ENCODE data around the gene LGALS3.
"Not testable (repeated sequence)": the region's sequence is repeated elsewhere in the genome, so short reads cannot be mapped to it uniquely, and the experiment has no call there.

The LGALS3 gene

DNA sequence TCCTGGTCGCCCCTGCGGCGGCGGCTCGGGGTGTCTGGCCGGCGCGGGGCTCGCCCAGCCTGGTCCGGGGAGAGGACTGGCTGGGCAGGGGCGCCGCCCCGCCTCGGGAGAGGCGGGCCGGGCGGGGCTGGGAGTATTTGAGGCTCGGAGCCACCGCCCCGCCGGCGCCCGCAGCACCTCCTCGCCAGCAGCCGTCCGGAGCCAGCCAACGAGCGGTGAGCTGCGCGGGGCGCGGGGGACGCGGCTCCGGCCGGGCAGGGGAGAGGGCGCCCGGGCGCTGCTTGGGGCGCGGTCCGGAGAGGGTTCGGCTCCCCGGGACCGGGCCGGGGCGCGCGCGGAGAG, at the start of gene LGALS3:
Gene LGALS3, plus strand, starts transcription at position 167 of the 342 bp plus-strand sequence. CDS start 8,122 bp downstream, outside the sequence.
- peak; percentile 36 for DNase-seq (ENCODE audit: low spot score)

GRCh38 chr14:55079961-55080360, 49.1 kb upstream of the LGALS3 start:
- DNase-seq (ENCODE audit: low spot score): not testable (repeated sequence)

- no peak for DNase-seq (ENCODE audit: low spot score)
These were observed 44.5 kb upstream of the LGALS3 start for GRCh38 chr14:55084401-55085059.

DNA sequence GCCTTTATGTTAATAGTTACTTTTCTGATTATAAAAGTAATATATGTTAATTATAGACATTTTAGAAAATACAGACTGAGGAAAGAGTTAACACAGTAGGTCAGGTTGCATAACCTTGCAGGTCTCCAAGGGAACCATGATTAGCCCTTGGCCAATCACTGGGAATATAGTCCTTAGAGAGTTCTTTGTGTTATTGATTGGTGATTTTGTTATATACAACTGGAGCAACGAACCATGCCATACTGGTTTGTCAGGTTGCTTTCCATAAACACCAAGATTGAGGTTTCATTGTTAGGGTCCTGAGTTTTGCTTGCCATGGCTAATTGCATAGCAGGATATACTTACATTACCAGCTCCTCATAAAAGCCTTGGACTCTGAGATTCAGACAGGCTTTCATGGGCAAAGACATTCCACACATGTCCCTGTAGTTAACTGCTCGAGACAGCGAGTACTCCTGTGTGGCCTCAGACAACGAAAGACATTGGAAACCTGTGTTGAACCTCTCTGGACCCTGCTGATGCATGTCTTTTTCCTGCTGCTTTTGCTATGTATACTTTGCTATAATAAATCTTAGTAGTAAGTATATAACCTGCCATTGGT, 43.9 kb upstream of the LGALS3 start:
- DNase-seq (ENCODE audit: low spot score): no peak

DNA sequence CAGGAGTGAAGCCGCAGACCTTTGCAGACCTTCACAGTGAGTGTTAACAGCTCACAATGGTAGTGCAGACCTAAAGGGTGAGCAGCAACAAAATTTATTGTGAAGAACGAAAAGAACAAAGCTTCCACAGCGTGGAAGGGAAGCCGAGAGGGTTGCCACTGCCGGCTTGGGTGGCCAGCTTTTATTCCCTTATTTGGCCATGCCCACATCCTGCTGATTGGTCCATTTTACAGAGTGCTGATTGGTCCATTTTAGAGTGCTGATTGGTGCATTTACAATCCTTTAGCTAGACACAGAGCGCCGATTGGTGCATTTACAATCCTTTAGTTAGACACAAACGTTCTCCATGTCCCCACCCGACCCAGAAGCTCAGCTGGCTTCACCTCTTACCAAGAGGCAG, 42.1 kb upstream of the LGALS3 start:
- DNase-seq (ENCODE audit: low spot score): no peak

- no peak for DNase-seq (ENCODE audit: low spot score)
These were observed 40.7 kb upstream of the LGALS3 start for GRCh38 chr14:55088356-55088755.

DNA sequence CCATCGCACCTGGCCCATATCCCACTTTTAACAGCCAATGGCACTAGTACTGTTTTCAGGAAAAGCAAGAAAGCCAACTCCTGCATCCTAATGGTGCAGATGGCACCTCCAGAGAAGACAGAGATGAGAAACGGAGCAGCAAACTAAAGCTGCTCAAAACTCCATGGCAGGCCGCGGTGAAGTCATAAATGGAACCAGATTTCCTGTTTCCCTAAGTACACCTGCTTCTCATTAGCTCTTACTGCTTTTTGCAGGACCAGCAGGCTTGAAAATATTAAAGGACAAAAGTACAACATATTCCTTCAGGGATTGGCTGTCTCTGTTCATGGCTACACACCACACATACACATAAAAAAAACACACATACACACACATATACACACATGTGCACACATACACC, 36.7 kb upstream of the LGALS3 start:
- DNase-seq (ENCODE audit: low spot score): no peak

- no peak for DNase-seq (ENCODE audit: low spot score)
These were observed 34.5 kb upstream of the LGALS3 start for GRCh38 chr14:55094292-55095157.

GRCh38 chr14:55097881-55098560, 31.0 kb upstream of the LGALS3 start:
- peak; percentile 41 for DNase-seq (ENCODE audit: low spot score)

GRCh38 chr14:55098561-55098898, 30.5 kb upstream of the LGALS3 start:
- DNase-seq (ENCODE audit: low spot score): no peak

GRCh38 chr14:55099756-55100155, 29.3 kb upstream of the LGALS3 start:
- no peak for DNase-seq (ENCODE audit: low spot score)

- no peak for DNase-seq (ENCODE audit: low spot score)
These were observed 27.4 kb upstream of the LGALS3 start for GRCh38 chr14:55101698-55102097.

- DNase-seq (ENCODE audit: low spot score): peak; percentile 88
These were observed 26.9 kb upstream of the LGALS3 start for GRCh38 chr14:55102141-55102621.

- no peak for DNase-seq (ENCODE audit: low spot score)
These were observed 25.9 kb upstream of the LGALS3 start for GRCh38 chr14:55103005-55103640.

GRCh38 chr14:55103971-55104954, 24.8 kb upstream of the LGALS3 start:
- peak; percentile 34 for DNase-seq (ENCODE audit: low spot score)

GRCh38 chr14:55105991-55106390, 23.1 kb upstream of the LGALS3 start:
- no peak for DNase-seq (ENCODE audit: low spot score)

DNA sequence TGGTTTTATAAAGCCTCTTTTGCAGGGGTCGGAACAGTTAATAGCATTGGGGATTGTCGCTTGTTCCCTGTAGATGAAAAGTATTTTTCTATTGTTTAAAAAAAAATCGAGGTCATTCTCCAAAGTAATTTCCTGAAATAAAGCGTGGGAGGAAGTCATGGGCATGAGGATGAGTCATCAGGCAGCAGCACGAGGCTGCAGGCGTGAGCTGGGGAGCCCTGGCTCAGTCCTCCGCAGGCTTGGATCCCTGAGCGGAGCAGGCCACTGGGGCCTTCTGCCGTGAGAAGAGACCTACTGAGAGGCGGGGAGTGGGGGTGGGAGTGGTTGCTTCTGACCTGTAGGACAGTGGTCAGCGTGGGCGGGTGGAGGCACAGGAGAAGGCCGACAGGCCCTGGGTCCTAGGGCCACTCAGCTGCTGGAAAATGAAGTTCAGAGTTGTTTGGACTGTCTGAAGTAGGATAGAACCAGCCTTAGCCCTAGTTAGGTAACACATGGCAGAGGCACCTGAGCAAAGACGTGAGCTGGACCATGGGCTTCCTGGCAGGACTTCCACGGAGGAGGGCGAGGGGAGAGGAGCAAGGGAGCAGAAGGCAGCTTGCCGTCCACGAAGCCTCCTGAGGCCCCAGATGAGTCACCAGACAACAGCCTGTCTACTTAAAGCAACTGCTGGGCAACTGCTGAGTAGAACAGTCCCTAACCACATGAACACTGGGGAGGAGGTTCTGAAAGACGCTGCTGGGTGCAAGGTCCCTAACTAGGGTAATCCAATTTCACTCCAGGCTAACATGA, 21.1 kb upstream of the LGALS3 start:
- peak; percentile 45 for DNase-seq (ENCODE audit: low spot score)

DNA sequence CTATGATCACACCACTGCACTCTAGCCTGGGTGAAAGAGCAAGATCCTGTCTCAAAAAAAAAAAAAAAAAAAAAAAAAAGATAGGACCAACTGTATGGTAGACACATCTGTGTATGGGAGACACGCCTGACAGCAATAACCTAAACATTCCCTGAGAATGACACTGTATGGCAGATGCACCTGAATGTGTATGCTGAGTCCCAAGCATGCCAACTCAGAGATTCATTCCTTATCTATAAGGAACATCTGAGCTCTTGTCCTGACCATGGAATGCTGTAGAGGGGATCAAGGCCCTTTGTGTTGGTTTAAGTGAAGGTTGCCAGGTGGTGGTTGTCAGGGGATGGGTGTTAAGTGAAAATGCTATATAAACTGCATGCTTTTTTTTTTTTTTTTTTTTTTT, 19.2 kb upstream of the LGALS3 start:
- no peak for DNase-seq (ENCODE audit: low spot score)

DNA sequence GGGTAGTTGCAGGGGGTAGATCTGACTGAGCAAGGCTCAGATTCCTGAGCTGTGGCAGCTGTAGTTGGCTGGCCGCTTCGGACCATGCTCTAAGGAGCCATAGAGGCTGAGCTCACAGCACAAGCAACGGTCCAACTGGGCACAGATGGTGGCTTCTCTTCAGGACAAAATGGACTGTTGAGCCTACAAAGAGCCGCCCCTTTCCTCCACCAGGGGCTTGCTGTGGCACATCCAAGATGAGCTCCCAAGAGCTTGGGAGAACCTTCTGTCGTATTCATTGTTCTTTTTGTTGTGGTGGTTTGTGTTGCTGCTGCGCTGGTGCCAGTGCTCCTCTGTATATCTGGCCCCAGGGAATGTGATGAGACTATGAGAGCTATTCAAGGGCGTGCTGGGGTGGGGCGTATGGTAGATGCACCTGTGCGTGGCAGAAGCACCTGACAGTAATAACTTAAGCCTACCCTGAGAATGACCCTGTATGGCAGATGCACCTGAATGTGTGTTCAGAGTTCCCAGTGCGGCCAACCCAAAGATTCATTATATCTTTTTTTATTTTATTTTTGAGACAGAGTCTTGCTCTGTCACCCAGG, 17.8 kb upstream of the LGALS3 start:
- no peak for DNase-seq (ENCODE audit: low spot score)

DNA sequence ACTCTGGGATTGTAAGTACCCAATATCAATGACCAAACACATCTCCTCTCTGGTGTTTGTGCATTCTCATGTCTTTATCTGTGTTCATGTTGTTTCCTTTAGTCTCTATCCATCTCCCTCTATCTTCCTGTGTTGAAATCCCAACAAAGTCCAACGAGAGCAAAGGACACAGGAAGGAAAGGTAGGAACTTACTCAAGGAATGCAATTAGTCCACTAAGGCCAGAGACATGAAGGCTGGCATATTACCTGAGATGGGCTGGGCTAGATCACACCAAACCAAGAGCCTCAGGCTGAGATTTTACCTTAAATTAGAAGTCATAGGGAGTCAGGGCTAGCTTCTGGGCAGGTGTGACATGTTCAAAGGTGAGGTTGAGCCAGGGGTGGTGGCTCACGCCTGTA, 14.3 kb upstream of the LGALS3 start:
- no peak for DNase-seq (ENCODE audit: low spot score)
